Loucy (cell line): ENCODE data around the gene CEBPA.

Source experiments
- H2AFZ ChIP-seq: fragments of 200-600 bp; sonication (generic); 2 replicates; pipeline ENCODE4 v1.6.0; 2016; ENCODE audit warnings: antibody characterized with exemption, mild to moderate bottlenecking, low read length, moderate library complexity
- H3F3A ChIP-seq: fragments of 200-600 bp; 2 replicates; pipeline ENCODE4 v1.6.0; 2016; ENCODE audit warnings: antibody characterized with exemption, low read depth, mild to moderate bottlenecking
- H3K27me3 ChIP-seq: fragments of 200-600 bp; sonication (generic); 2 replicates; pipeline ENCODE4 v1.6.1; 2014; ENCODE audit warnings: low read length, mild to moderate bottlenecking; ENCODE audit not compliant: insufficient read depth, poor library complexity, severe bottlenecking
- H3K36me3 ChIP-seq: fragments of 200-600 bp; sonication (generic); 2 replicates; pipeline ENCODE4 v1.6.1; 2016; ENCODE audit warnings: low read length; ENCODE audit not compliant: insufficient read depth
- H3K4me1 ChIP-seq: fragments of 200-600 bp; sonication (generic); 2 replicates; pipeline ENCODE4 v1.5.1; 2014; ENCODE audit warnings: low read length, mild to moderate bottlenecking; ENCODE audit not compliant: insufficient read depth, poor library complexity, severe bottlenecking
- H3K4me2 ChIP-seq: fragments of 200-600 bp; sonication (generic); 2 replicates; pipeline ENCODE4 v1.6.0; 2014; ENCODE audit warnings: antibody characterized with exemption, low read length, low read depth, mild to moderate bottlenecking; ENCODE audit not compliant: poor library complexity, severe bottlenecking
- H3K4me3 ChIP-seq: fragments of 200-600 bp; sonication (generic); 2 replicates; pipeline ENCODE4 v1.5.1; 2014; ENCODE audit warnings: low read length, mild to moderate bottlenecking, mixed read lengths; ENCODE audit not compliant: poor library complexity, severe bottlenecking
- H3K79me2 ChIP-seq: fragments of 200-600 bp; sonication (generic); 2 replicates; pipeline ENCODE4 v1.6.1; 2014; ENCODE audit warnings: low read length; ENCODE audit not compliant: insufficient read depth
- H3K9ac ChIP-seq: fragments of 200-600 bp; sonication (generic); 2 replicates; pipeline ENCODE4 v1.6.0; 2014; ENCODE audit warnings: mild to moderate bottlenecking, low read depth, low read length, moderate library complexity; ENCODE audit not compliant: poor library complexity, severe bottlenecking
- H3K9me2 ChIP-seq: fragments of 200-600 bp; sonication (generic); replicated peaks from 2 replicates; pipeline ENCODE4 v1.6.1; 2016; ENCODE audit warnings: low read depth, low read length, mixed read lengths
- H3K9me3 ChIP-seq: fragments of 200-600 bp; sonication (generic); 2 replicates; pipeline ENCODE4 v1.6.1; 2014; ENCODE audit warnings: mild to moderate bottlenecking, antibody characterized with exemption, low read length, low read depth; ENCODE audit not compliant: insufficient read depth
- H4K20me1 ChIP-seq: fragments of 200-600 bp; sonication (generic); 2 replicates; pipeline ENCODE4 v1.6.0; 2014; ENCODE audit warnings: antibody characterized with exemption, low read length, mild to moderate bottlenecking; ENCODE audit not compliant: insufficient read depth, poor library complexity, severe bottlenecking
- CTCF ChIP-seq: fragments of 200-600 bp; sonication (generic); conservative IDR thresholded peaks from 2 replicates; pipeline ENCODE4 v1.5.1; 2014; ENCODE audit warnings: mild to moderate bottlenecking, antibody characterized with exemption, low read length
- EZH2phosphoT487 ChIP-seq: fragments of 200-600 bp; IDR thresholded peaks from 2 replicates; pipeline ENCODE4 v1.6.1; 2018; ENCODE audit warnings: antibody characterized with exemption, mild to moderate bottlenecking, moderate library complexity, borderline replicate concordance

The CEBPA gene

DNA sequence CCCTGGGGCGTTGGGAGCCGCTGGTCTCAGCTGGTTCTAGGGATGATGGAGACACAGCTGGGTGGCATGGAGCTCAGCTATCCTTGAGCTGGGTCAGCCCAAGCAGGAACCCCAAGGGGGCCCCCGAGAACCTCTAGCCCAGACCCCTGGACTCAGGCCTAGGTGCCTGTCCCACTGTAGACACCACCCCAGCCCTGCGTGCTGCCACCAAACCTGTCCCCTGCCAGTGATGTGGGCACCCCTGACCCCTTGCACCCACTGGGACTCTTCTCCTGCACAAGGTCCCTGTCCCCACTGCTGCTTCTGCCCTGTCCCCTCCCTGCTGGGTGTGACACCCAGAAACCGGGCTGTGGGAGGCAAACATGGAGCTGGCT, 26.8 kb downstream of the CEBPA start:
- H4K20me1 ChIP-seq = no peaks in the 10 kb centered on the region
- no peak overlapping the region for H2AFZ ChIP-seq
- H3F3A ChIP-seq = no peaks in the 10 kb centered on the region
- H3K9ac ChIP-seq = no peak overlapping the region
- H3K4me1 ChIP-seq = peaks cover 21% of the 10 kb centered on the region
- no peaks in the 10 kb centered on the region for H3K79me2 ChIP-seq
- no peak overlapping the region for H3K4me2 ChIP-seq
- no peaks in the 10 kb centered on the region for H3K9me2 ChIP-seq
- H3K4me3 ChIP-seq = no peak overlapping the region
- no peaks in the 10 kb centered on the region for H3K27me3 ChIP-seq
- TF ChIP-seq EZH2phosphoT487 = no peak
- no peak for TF ChIP-seq CTCF
- H3K9me3 ChIP-seq = no peaks in the 10 kb centered on the region
- no peaks in the 10 kb centered on the region for H3K36me3 ChIP-seq

DNA sequence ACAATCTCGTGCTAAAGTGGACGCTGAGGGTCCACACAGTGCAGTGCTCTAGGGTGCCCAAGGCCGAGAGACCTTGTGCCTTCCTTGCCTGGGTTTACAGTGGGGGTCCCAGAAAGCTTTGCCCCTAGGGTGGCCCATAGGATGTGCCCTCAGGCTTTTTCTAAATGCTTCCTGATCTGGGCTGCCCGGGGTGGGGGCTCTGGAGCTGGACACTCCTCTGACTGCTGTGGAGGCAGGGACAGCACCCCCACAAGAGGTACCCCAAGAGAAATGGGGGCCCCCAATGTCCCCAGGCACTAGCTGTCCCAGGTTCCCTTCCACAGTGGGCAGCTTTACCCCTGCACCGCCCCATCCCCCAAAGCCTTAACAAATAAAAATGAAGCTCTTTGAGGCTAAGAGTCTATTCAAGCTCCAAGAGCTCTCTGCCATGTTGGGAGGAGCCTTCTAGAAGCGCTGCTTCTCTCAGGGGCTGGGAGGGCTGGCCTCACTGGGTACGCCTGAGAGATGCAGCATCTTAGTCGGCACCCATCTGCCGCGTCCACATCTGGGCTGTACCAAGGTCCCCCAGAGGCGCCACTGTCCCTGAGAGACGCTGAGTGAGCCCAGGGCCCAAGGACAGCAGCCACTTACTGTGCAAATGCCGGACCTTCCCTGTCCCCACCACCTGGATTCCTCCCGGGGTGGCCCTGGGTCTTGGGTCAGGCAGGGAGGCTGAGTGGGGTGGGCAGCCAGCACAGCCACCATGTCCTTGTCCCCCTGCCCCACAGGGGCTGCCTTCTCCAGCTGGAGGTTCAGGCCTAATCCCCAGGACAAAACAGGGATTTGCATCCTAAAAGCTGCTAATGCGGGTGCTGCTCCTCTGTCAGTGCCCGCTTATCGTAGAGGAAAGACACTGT, 27.4 kb downstream of the CEBPA start:
- H3K79me2 ChIP-seq = no peaks in the 10 kb centered on the region
- H3K27me3 ChIP-seq = no peaks in the 10 kb centered on the region
- no peaks in the 10 kb centered on the region for H3F3A ChIP-seq
- H4K20me1 ChIP-seq = no peaks in the 10 kb centered on the region
- H3K9me3 ChIP-seq = no peaks in the 10 kb centered on the region
- H2AFZ ChIP-seq = no peak overlapping the region
- no peak overlapping the region for H3K4me3 ChIP-seq
- no peaks in the 10 kb centered on the region for H3K36me3 ChIP-seq
- peaks cover 17% of the 10 kb centered on the region for H3K4me1 ChIP-seq
- no peaks in the 10 kb centered on the region for H3K9me2 ChIP-seq
- no peak overlapping the region for H3K4me2 ChIP-seq
- H3K9ac ChIP-seq = no peak overlapping the region
- TF ChIP-seq EZH2phosphoT487 (no peak), CTCF (no peak)

DNA sequence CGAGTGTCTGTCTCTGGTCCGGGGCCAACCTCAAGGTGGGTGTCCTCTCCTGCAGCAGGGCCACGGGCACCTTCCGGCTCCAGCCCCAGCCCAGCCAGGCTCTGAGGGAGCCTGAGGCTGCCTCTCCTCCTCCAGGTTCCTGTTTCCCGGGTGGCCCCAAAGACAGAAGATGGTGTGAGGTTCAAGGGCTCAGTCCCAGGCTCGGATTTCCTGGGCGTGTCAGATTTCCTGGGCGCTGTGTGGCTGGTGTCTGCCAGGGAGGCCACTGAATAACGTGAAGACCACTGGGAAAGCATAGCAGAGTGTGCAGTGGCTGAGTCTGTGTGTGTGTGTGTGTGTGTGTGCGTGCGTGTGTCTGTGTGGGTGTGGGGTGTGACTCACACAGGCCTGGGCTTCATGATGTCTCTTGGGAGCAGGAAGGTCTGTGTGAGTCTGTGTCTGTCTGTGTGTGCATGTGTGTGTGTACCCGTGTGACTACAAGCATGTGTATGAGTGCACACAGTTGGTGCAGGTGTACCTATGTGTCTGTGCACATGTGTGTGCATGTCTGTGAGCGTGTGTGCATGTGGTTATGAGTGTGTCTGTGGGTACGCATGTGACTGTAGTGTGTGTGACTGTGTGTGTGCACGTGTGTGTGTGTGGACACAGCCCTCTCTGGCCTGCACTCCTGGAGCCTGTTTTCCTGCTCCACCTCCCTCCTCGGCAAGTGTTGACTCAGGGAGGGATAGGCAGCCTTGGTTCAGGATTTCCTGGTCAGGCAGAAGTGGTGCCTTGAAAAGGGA, 28.3 kb downstream of the CEBPA start:
- TF ChIP-seq EZH2phosphoT487 (no peak), CTCF (no peak)
- Histone ChIP-seq H3K4me1 (peaks cover 17% of the 10 kb centered on the region), H3K9ac (no peak overlapping the region), H3K36me3 (no peaks in the 10 kb centered on the region), H3K4me3 (no peak overlapping the region), H3K4me2 (no peak overlapping the region), H2AFZ (no peak overlapping the region), H3K9me3 (no peaks in the 10 kb centered on the region), H4K20me1 (no peaks in the 10 kb centered on the region), H3K27me3 (no peaks in the 10 kb centered on the region), H3F3A (no peaks in the 10 kb centered on the region), H3K79me2 (no peaks in the 10 kb centered on the region), H3K9me2 (no peaks in the 10 kb centered on the region)
